IMR-90 (cell line): Measurements from ENCODE around the gene SEMA6C. TPM values are rescaled to one million over a fixed set of nuclear protein-coding genes. Genes with fewer than 3 reads are reported as not detected.
A peak's percentile ranks its signal among the peaks of the same experiment; 100 is the strongest.

Source experiments
- ATAC-seq: fragments of 200-7000 bp; cut with Tn5 transposase; 2 replicates; pipeline ENCODE4 v1.9.1; 2020; ENCODE audit warnings: low read depth, mild to moderate bottlenecking, moderate library complexity
- BruUV-seq: library from RNA; stranded (reverse); fragments of 400-500 nt; replicated peaks from 2 replicates; lab custom pipeline; 2021; lab: Mats Ljungman, UMichigan
- CTCF ChIA-PET: fragments of 300-600 bp; formaldehyde crosslinking; extraction: SDS; loops from one replicate; lab custom pipeline; 2021; ENCODE audit warnings: antibody characterized with exemption; lab: Yijun Ruan, JAX
- POLR2A ChIA-PET: fragments of 300-600 bp; sonication (Branson Sonifier 250); formaldehyde crosslinking; loops from one replicate; lab custom pipeline; 2022; ENCODE audit warnings: antibody characterized with exemption; ENCODE audit not compliant: unreplicated experiment; lab: Charles Lee
- DNase-seq: peaks from one replicate; pipeline ENCODE4 v3.0.0; 2013
- H2AFZ ChIP-seq: replicated peaks from 2 replicates; pipeline ENCODE3; 2013; ENCODE audit warnings: low read length, mild to moderate bottlenecking; ENCODE audit not compliant: poor library complexity
- H2AK5ac ChIP-seq: 2 replicates; pipeline ENCODE4 v1.6.1; 2013; ENCODE audit warnings: low read depth, low read length, inconsistent platforms
- H2AK9ac ChIP-seq: replicated peaks from 2 replicates; pipeline ENCODE3; 2013; ENCODE audit warnings: mild to moderate bottlenecking, low read depth, low read length, moderate library complexity; ENCODE audit not compliant: poor library complexity
- H2BK120ac ChIP-seq: 2 replicates; pipeline ENCODE4 v1.6.1; 2013; ENCODE audit warnings: low read depth, low read length, inconsistent platforms
- H2BK15ac ChIP-seq: 3 replicates; pipeline ENCODE4 v1.6.1; 2013; ENCODE audit warnings: low read depth, low read length, inconsistent platforms
- H2BK20ac ChIP-seq: 2 replicates; pipeline ENCODE4 v1.6.1; 2013; ENCODE audit warnings: low read depth, mild to moderate bottlenecking, inconsistent platforms, low read length, moderate library complexity
- H2BK5ac ChIP-seq: 2 replicates; pipeline ENCODE4 v1.6.1; 2013; ENCODE audit warnings: mild to moderate bottlenecking, low read depth, low read length, inconsistent platforms; ENCODE audit not compliant: poor library complexity, severe bottlenecking
- H3K14ac ChIP-seq: replicated peaks from 2 replicates; pipeline ENCODE4 v1.6.1; 2013; ENCODE audit warnings: low read depth, low read length, inconsistent platforms
- H3K18ac ChIP-seq: 2 replicates; pipeline ENCODE4 v1.6.1; 2013; ENCODE audit warnings: low read depth, low read length, control low read depth
- H3K23ac ChIP-seq: 2 replicates; pipeline ENCODE4 v1.6.1; 2013; ENCODE audit warnings: low read depth, low read length, inconsistent platforms
- H3K27ac ChIP-seq: 2 replicates; pipeline ENCODE4 v1.5.1; 2013; ENCODE audit warnings: mild to moderate bottlenecking, control low read depth, low read length; ENCODE audit not compliant: insufficient read depth
- H3K27me3 ChIP-seq: 2 replicates; pipeline ENCODE4 v1.6.1; 2013; ENCODE audit warnings: low read length; ENCODE audit not compliant: control insufficient read depth, insufficient read depth
- H3K36me3 ChIP-seq: 2 replicates; pipeline ENCODE4 v1.6.1; 2013; ENCODE audit warnings: low read length, mixed read lengths; ENCODE audit not compliant: control insufficient read depth, insufficient read depth
- H3K4ac ChIP-seq: 2 replicates; pipeline ENCODE4 v1.6.1; 2013; ENCODE audit warnings: low read depth, low read length, inconsistent platforms
- H3K4me1 ChIP-seq: 2 replicates; pipeline ENCODE4 v1.6.1; 2013; ENCODE audit warnings: low read length, mixed read lengths; ENCODE audit not compliant: control insufficient read depth, insufficient read depth
- H3K4me2 ChIP-seq: 2 replicates; pipeline ENCODE4 v1.6.1; 2013; ENCODE audit warnings: low read depth, mild to moderate bottlenecking, control low read depth, low read length, moderate library complexity
- H3K4me3 ChIP-seq: 2 replicates; pipeline ENCODE4 v1.5.1; 2013; ENCODE audit warnings: low read depth, mild to moderate bottlenecking, control low read depth, low read length, moderate library complexity; ENCODE audit not compliant: insufficient read depth
- H3K56ac ChIP-seq: 2 replicates; pipeline ENCODE4 v1.6.1; 2013; ENCODE audit warnings: low read length, inconsistent platforms; ENCODE audit not compliant: insufficient read depth; ENCODE audit errors: extremely low read depth
- H3K79me1 ChIP-seq, 2 experiments: 2 replicates each; pipeline ENCODE4 v1.6.1; 2013; ENCODE audit warnings: low read length in 2 of 2, inconsistent platforms in 1 of 2, low read depth in 1 of 2
- H3K9ac ChIP-seq: 2 replicates; pipeline ENCODE4 v1.6.1; 2013; ENCODE audit warnings: low read depth, low read length, control low read depth
- H3K9me1 ChIP-seq: 2 replicates; pipeline ENCODE4 v1.6.1; 2013; ENCODE audit warnings: low read length, inconsistent platforms; ENCODE audit not compliant: insufficient read depth
- H3K9me3 ChIP-seq: 2 replicates; pipeline ENCODE4 v1.6.1; 2013; ENCODE audit warnings: low read length; ENCODE audit not compliant: control insufficient read depth, insufficient read depth
- H4K20me1 ChIP-seq: 2 replicates; pipeline ENCODE4 v1.6.1; 2013; ENCODE audit warnings: low read length, inconsistent platforms; ENCODE audit not compliant: insufficient read depth
- H4K5ac ChIP-seq: 2 replicates; pipeline ENCODE4 v1.6.1; 2013; ENCODE audit warnings: mild to moderate bottlenecking, low read depth, low read length, control low read depth
- H4K8ac ChIP-seq, 2 experiments: 2 replicates each; pipeline ENCODE4 v1.6.1; 2013; ENCODE audit warnings: low read depth in 2 of 2, low read length in 2 of 2, control low read depth in 1 of 2, inconsistent platforms in 1 of 2
- H4K91ac ChIP-seq: 2 replicates; pipeline ENCODE4 v1.6.1; 2013; ENCODE audit warnings: low read depth, low read length, inconsistent platforms; ENCODE audit not compliant: insufficient read depth
- CEBPB ChIP-seq: IDR thresholded peaks from 2 replicates; pipeline ENCODE4 v1.6.1; 2012; ENCODE audit warnings: low read depth, low read length, improper control_type of control experiment
- MXI1 ChIP-seq: IDR thresholded peaks from 2 replicates; pipeline ENCODE4 v1.6.1; 2012; ENCODE audit warnings: low read depth, mild to moderate bottlenecking, low read length, moderate library complexity, borderline replicate concordance
- NFE2L2 ChIP-seq: fragments of 150-350 bp; IDR thresholded peaks from 2 replicates; pipeline ENCODE4 v1.6.1; 2016; ENCODE audit warnings: low read depth, mild to moderate bottlenecking, low read length
- RAD21 ChIP-seq: IDR thresholded peaks from 2 replicates; pipeline ENCODE4 v1.6.1; 2012; ENCODE audit warnings: low read length, improper control_type of control experiment
- USF2 ChIP-seq: fragments of 150-350 bp; IDR thresholded peaks from 2 replicates; pipeline ENCODE4 v1.6.1; 2017; ENCODE audit warnings: mild to moderate bottlenecking, antibody characterized with exemption, low read length, low read depth
- WGBS, 2 experiments: methylation state at CpG; one replicate each; pipeline versions ENCODE4 v1.1.5 to v1.1.7; 2013; ENCODE audit warnings: missing lambda C conversion rate in 2 of 2; ENCODE audit not compliant: insufficient read length in 1 of 2; ENCODE audit errors: extremely low coverage in 2 of 2; 5-methylcytosine and 5-hydroxymethylcytosine counted together
- dilution Hi-C: fragments of 300-500 bp; cut with HindIII; formaldehyde crosslinking; loops from one replicate; pipeline ENCODE4 v1.14.3; 2018; ENCODE audit warnings: low sequenced_read_pairs; ENCODE audit not compliant: unreplicated experiment
- in situ Hi-C: fragments of 300-500 bp; cut with MboI; formaldehyde crosslinking; loops from 3 replicates; pipeline ENCODE4 v1.14.3; 2019; ENCODE audit warnings: low sequenced_read_pairs, inconsistent platforms, mixed read lengths
- intact Hi-C: fragments of 100-400 bp; cut with micrococcal nuclease; formaldehyde crosslinking; loops from 2 replicates; pipeline ENCODE4 v1.10.0; 2022
- polyA plus RNA-seq, 3 experiments: library from polyadenylated mRNA; depleted of rRNA; stranded (reverse); fragments of >200 nt; gene quantifications; 2 replicates each; pipeline ENCODE4 v1.2.3, GENCODE V29; 2012; ENCODE audit warnings: low replicate concordance in 1 of 3
- total RNA-seq: library from RNA; depleted of rRNA; stranded (reverse); fragments of >200 nt; gene quantifications from 2 replicates; pipeline ENCODE4 v1.2.3, GENCODE V29; 2012

SEMA6C gene
- total and polyA plus RNA-seq, 2 of the 4 experiments (the other 2 are of a cell fraction), result 0.36 to 2.0 TPM

GRCh38 chr1:151192047-151192446 lies 45.6 kb upstream of the SEMA6C start:
- H4K8ac ChIP-seq, result no peak overlapping the region
- H3K27me3 ChIP-seq, result no peaks in the 10 kb centered on the region
- ChIA-PET POLR2A (no interaction called here), CTCF (no interaction called here)
- BruUV-seq, result no TSS peak
- no peaks in the 10 kb centered on the region; the same call in 1 of the 2 replicates for H3K4me1 ChIP-seq
- no peak overlapping the region for H2AK9ac ChIP-seq
- DNase-seq, result no peak
- in situ Hi-C loops, result loop anchor here (10.0 kb wide), 1 partner anchor 213 kb away; no protein-coding TSS in a partner anchor
- H3K36me3 ChIP-seq, result no peaks in the 10 kb centered on the region
- H2BK20ac ChIP-seq, result no peak overlapping the region
- no peak overlapping the region for H2BK5ac ChIP-seq
- no peak overlapping the region for H3K27ac ChIP-seq
- H3K9ac ChIP-seq, result no peak overlapping the region
- WGBS, 2 experiments, result no CpG with 5 or more reads among the region's 7 CpGs
- intact Hi-C loops, result no loop called here
- H3K4me2 ChIP-seq, result no peak overlapping the region
- no peaks in the 10 kb centered on the region for H3K9me3 ChIP-seq
- no peak overlapping the region for H3K56ac ChIP-seq
- no peak overlapping the region for H3K14ac ChIP-seq
- peak; percentile 32; the same call in 1 of the 2 replicates for TF ChIP-seq CEBPB
- no peak for TF ChIP-seq RAD21
- no peak for TF ChIP-seq USF2
- TF ChIP-seq MXI1, result no peak
- no peak for TF ChIP-seq NFE2L2
- no peak overlapping the region for H4K91ac ChIP-seq
- dilution Hi-C loops, result no loop called here
- H2BK120ac ChIP-seq, result no peak overlapping the region
- no peak overlapping the region for H2AK5ac ChIP-seq
- no peak overlapping the region for H2BK15ac ChIP-seq
- H2AFZ ChIP-seq, result no peak overlapping the region
- no peak overlapping the region for H3K4me3 ChIP-seq
- peaks cover 8% of the 10 kb centered on the region; the same call in 1 of the 2 replicates for H3K9me1 ChIP-seq
- no peak overlapping the region for H3K4ac ChIP-seq
- H4K20me1 ChIP-seq, result no peaks in the 10 kb centered on the region
- no peak overlapping the region for H4K5ac ChIP-seq
- ATAC-seq, result no peak
- peaks cover 12 to 29% of the 10 kb centered on the region in 2 experiments for H3K79me1 ChIP-seq
- H3K23ac ChIP-seq, result no peak overlapping the region
- H3K18ac ChIP-seq, result no peak overlapping the region
